HG03354 (cell line): ENCODE data around the gene HS6ST1.

Source experiments
- ATAC-seq: cut with Tn5 transposase; IDR thresholded peaks from one replicate; pipeline ENCODE4 v1.9.1; 2021; ENCODE audit warnings: mild to moderate bottlenecking; ENCODE audit not compliant: unreplicated experiment, poor library complexity, severe bottlenecking

Gene HS6ST1

DNA sequence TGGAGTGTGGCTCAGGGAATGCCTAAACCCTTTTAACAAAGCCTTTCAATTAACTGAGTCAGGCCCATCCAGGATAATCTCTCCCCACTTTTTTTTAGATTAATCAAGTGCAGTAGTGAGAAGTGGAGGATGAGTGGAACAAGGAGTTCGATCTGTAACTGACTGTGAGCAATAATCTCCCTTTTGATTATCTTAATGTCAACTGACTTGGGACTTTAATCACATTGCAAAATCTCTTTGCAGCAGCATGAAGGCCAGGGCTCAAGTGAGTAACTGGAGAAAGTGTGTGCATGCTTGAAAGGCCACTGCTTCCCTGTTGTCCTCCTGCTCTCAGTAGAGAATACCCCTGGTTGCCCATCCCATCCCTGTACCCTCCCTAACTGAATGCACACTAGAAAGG lies 32.1 kb upstream of the HS6ST1 start:
- ATAC-seq = no peak

DNA sequence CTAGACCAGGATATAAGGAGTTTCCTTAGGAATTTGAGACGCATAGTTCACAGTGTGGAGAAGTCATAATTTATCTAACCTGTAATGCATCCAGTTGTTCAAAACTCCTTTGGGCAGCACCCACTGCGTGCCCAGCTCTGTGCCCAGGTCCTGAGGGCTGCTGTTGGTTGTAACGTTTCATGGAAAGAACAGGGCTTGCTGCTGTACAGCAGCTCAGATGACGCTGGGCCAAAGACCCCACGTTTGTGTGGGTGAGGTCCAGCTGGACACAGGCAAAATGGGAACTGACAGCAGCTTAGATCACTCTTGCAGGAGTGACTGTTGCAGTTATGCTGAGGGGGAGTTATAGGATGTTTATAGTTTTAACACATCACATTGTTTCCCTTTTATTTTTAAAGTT lies 30.0 kb upstream of the HS6ST1 start:
- ATAC-seq = no peak

DNA sequence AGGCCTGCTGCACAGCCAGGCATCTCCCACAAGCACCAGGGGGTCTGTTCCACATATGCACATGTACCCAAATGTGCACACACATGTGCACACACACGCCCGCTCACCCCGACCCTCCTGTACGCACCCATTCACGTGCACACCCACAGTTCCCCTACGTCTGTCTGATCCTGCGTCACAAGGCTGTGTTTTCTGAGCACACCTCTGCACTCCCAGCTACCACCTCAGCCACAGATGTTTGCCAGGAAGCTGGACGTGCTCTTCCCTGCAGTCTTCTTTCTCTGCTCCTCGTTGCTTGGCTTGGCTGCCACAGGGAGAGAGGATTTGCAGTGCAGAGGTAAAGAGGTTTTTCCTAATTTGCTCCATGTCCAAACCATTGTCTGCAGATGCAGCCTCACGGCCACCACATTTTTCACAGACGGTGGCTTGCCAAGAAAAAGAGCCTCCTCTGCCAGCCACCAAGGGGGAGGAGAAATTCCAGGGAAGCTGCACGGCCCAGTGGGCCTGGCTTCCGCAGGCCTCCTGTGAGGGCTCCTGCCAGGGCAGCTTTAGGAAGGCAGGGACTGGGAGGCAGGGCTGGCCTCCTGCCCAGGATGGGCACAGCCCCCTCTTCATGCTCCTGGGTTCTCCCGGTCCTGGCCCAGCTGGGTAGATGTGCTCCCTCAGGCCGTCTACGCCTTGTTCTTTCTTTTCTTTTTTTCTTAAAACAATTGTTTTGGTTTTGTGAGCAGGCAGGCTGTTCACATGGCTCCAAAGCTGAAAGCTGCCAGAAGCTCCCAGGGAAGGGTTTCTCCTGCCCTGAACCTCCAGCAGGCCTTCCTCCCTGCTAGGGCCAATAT lies 29.3 kb upstream of the HS6ST1 start:
- no peak for ATAC-seq

DNA sequence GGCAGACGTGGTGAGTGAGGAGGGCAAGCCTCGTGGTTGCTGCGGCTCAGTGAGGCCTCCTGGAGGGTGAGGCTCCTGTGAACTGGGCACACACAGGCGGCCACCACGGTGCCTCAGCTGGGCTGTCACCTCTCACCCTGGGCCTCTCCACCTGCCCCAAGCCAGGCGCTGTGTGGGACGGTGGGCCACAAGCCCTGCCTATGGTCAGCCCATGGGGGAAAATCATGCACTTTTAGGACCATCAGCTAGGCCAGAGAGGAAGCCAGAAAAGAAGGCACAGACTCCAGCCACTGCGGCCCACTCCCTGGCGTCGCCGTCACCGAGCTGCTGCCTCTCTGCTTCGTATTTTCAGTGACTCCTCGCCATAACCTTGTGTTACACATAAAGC lies 28.5 kb upstream of the HS6ST1 start:
- ATAC-seq = no peak

DNA sequence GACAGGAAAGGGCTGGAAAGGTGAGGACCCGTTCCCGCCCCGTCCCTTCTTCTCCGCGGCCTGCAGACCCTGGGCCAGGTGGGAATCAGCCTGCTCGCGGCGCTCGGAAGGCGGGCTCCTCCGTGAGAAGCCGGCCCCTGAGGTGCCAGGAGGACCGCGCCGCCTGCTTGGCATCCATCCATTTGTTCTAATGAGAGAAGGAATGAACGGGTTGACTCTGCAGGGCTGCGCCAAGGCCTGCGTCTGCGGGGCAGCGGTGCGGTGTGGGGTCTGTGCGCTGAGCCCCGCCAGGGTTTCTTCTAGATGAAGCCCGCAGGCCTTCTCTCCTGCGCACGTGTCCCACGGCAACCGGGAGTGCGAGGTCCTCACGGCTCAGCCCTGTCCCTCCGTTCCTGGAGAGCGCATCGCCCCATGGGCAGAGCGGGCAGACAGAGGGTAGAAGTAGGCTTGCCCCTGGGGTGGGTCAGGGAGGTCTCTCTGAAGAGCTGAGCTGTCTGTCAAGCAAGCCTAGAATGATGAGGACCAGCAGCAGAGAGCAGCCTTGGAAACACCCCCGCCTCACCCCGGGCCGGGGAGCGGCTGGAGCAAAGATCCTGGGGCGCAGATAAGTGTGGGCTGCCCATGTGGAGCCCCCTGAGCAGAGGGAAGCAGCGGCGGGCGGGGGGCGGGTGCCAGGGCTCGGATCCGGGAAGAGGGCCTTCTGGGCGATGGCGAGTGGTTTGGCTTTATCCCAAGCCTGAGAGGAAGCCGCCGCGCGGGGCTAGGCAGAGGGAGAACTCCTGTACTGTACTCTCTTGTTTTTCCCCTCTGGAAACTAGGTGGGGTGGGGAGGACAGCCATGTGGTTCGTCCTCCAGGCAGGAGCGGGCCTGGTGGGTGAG lies 27.9 kb upstream of the HS6ST1 start:
- ATAC-seq = no peak

GRCh38 chr2:128345436-128346165 lies 26.9 kb upstream of the HS6ST1 start:
- no peak for ATAC-seq

- ATAC-seq = no peak
Measured at GRCh38 chr2:128344101-128344500, 25.4 kb upstream of the HS6ST1 start.

- ATAC-seq = no peak
Measured at GRCh38 chr2:128343459-128343858, 24.8 kb upstream of the HS6ST1 start.

DNA sequence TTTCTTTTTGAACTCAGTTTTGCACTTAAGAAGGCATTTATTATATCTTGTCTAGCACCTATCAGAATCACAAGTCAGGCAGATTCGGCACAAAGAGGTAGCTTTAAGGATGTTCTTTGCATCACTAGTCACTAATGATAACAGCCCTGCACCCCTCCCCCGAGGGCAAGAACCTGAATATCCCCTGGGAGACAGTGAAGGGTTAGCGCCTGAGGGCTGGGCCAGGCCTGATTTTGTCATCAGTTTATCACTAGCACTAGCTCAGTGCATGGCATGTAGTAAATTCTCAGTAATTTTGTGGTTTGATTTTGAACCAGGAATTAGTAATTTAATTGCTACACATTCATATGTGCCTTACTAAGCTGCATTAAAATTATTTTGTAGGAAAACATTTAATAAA lies 23.9 kb upstream of the HS6ST1 start:
- ATAC-seq = no peak

DNA sequence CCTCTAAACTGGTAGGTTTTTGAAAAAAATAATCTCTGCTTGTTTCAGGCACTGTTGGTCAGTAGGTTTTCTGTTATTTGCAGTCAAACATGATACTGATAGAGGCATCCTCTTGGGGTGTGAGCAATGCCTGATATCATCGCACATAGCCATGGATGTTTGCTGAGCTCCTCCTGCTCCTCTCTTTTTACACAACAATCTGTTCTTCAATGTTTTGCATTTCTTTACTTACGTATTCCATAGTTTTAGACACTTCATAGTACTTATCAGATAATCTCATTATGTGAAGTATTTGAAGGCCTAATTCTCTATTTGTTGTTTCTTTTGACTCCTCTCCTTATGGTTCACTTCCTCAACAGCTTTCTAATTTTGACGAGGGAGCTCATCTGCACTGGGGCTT lies 23.0 kb upstream of the HS6ST1 start:
- ATAC-seq = no peak

- ATAC-seq = no peak
Measured at GRCh38 chr2:128332091-128332634, 13.5 kb upstream of the HS6ST1 start.

GRCh38 chr2:128330583-128330982 lies 11.9 kb upstream of the HS6ST1 start:
- ATAC-seq = no peak

GRCh38 chr2:128329607-128330006 lies 10.9 kb upstream of the HS6ST1 start:
- no peak for ATAC-seq

- no peak for ATAC-seq
Measured at GRCh38 chr2:128327180-128327964, 8.7 kb upstream of the HS6ST1 start.

- no peak for ATAC-seq
Measured at GRCh38 chr2:128326346-128326745, 7.7 kb upstream of the HS6ST1 start.

DNA sequence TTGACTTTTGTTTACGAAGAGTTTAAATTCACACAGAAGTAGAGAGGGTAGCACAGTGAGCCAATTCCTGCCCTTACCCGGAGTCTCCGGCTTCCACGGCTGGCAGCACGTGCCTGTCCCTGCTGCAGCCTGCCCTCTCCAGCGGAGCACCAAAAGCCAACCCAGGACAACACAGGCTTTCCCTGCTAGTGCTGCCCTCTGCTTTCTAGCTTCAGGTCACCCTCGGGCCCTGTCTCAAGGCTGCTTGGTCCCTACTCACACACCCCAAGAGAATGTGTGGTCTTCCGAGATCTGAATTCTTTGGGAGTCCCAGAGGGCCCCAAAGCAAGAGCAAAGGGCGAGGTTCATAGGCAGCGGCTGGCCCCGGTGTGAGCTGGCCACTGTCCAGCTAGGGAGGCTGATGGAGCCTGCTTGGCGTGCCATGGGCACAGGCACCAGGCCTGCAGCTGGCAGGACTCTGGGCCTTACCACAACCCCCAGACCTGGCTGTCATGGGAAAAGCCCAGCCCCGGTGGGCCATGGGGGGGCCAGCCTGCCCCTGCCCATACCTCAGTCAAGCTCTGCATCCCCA lies 7.0 kb upstream of the HS6ST1 start:
- ATAC-seq = no peak

- no peak for ATAC-seq
Measured at GRCh38 chr2:128324897-128325410, 6.3 kb upstream of the HS6ST1 start.

GRCh38 chr2:128324008-128324896 lies 5.6 kb upstream of the HS6ST1 start:
- no peak for ATAC-seq
